B cell (primary cell): Measurements from ENCODE around the gene HCST.

ENCODE experiments used
- CTCF ChIP-seq: fragments of 200-600 bp; IDR thresholded peaks from one replicate; pipeline ENCODE4 v1.8.0; 2022; ENCODE audit warnings: antibody characterized with exemption, mild to moderate bottlenecking
- EZH2 ChIP-seq: IDR thresholded peaks from 2 replicates; pipeline ENCODE4 v1.6.1; 2012; ENCODE audit warnings: borderline replicate concordance, low read depth, mild to moderate bottlenecking, moderate library complexity, low read length; ENCODE audit not compliant: insufficient read depth, poor library complexity, severe bottlenecking

- TF ChIP-seq CTCF, result no peak
- no peak for TF ChIP-seq EZH2
Measured at GRCh38 chr19:35911173-35911572, 8.8 kb downstream of the HCST start.
